ENCODE measurements around the gene MRPS10.

Gene MRPS10

DNA sequence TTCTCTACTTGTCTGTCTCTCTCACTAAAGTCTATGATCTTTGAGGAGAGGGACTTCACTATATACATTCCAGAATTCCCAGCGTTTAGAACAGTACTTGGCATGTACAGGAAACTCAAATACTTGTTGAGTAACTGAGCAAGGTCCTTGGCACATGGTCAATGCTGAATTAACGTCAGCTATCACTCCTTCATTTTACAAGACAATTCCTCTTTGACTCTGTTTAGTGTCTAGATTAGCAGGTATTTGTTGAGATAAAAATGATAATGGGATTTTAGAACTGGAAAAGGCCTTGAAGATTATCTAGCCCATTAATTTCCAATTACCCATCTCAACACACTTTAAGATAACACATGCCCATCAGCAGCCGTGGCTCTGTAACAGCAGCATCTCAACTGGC is 16.3 kb downstream of the MRPS10 start:
- FAIRE-seq: no peak
- TF ChIP-seq, protein P1, sequence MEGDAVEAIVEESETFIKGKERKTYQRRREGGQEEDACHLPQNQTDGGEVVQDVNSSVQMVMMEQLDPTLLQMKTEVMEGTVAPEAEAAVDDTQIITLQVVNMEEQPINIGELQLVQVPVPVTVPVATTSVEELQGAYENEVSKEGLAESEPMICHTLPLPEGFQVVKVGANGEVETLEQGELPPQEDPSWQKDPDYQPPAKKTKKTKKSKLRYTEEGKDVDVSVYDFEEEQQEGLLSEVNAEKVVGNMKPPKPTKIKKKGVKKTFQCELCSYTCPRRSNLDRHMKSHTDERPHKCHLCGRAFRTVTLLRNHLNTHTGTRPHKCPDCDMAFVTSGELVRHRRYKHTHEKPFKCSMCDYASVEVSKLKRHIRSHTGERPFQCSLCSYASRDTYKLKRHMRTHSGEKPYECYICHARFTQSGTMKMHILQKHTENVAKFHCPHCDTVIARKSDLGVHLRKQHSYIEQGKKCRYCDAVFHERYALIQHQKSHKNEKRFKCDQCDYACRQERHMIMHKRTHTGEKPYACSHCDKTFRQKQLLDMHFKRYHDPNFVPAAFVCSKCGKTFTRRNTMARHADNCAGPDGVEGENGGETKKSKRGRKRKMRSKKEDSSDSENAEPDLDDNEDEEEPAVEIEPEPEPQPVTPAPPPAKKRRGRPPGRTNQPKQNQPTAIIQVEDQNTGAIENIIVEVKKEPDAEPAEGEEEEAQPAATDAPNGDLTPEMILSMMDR (IDR thresholded peaks at IDR 0.05; ENCODE audit: insufficient read depth, missing control alignments): no peak

DNA sequence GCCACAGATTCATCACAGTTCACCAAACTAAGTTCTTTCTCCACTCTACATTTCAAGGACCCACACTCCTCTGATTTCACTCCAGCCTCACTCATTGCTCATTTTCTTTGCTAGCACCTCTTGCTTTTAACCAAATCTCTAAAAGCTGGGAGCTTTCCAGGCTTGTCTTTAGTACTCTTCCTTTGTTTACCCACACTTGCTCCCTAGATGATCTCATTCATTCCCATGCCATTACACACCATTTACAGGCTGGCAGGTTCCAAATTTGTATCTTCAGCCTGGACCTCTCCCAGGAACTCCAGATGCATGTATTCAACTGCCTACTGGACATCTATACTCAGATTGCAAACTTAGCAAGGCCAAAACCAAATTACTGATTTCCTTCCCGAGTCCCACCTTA is 17.6 kb downstream of the MRPS10 start:
- FAIRE-seq: no peak
- TF ChIP-seq, protein P1 (IDR thresholded peaks at IDR 0.05; ENCODE audit: insufficient read depth, missing control alignments): no peak
- DNase-seq (ENCODE audit: insufficient read length, low spot score): no peak

More for the DNA sequence above, 16.3 kb downstream of the MRPS10 start:
- DNase-seq (ENCODE audit: insufficient read length, low spot score): no peak

DNA sequence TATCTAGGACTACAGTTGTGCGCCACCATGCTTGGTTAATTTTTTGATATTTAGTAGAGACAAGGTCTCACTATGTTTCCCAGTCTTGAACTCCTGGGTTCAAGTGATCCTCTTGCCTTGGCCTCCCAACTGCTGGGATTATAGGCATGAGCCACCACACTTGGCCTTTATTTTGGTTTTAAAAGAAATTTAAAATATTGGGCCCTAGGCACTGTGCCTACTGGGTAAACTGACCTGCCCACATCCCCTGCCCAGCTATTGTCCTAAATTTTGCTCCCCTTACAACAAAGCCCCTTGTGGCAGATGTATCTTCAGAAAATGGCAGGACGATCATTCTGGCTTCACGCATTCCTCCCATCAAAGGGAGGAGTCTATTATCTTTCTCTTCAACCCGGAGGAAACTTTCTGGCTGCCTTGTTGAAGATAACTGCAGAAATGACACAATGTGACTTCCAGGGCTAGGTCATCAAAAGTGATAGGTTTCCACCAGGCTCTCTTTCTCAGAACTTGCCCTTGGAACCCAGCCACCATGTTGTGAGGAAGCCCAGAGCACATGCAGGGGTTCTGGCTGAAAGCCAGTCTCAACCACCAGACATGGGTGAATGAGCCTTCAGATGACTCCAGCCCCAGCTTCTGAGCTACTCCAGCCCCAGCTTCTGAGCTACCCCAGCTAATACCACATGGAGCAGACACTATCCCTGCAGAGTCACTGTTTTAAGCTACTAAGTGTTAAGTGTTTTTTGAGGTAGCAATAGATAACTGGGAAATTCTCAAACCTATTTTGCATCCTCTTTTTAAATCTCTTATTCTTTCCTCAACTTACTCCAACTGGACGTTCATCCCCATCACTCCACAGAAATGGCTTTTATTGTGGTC is 18.3 kb downstream of the MRPS10 start:
- DNase-seq (ENCODE audit: insufficient read length, low spot score): no peak
- no peak for FAIRE-seq
- TF ChIP-seq, protein P1 (IDR thresholded peaks at IDR 0.05; ENCODE audit: insufficient read depth, missing control alignments): no peak

DNA sequence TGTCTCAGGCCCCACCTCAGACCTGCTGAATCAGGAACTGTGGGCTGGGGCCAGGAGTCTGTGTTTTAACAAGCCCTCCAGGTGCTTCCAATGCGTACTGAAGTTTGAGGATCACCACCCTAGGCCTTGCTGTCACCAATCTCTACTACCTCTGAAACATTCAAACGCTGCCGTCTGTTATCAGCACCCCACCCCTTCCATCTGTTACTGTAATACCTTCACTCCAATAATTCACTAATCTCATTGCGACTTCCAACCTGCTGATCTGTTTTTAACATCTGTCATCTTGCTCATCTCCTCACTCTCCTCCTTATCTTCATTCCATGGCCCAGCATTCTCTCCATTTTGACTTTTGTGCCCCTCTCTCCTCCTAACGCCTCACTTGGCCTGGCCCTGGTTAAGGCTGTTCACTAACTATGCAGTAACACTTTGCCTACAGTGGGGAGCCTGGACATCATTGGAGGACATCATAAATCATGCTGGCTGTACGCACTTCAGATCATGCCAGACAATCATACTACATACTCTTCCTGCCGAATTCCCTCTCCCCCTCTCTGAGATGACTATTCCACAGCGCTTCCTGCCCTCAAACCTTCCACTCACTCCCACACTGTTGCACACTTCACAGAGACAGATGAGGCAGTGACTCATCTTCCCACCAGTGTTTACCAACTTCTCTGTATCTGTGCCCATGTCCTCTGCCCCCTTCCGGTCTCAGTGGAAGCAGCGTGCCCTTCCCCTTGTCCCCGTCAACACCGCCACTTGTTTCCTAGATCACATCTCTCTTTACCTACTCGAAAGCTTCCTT is 19.9 kb downstream of the MRPS10 start:
- DNase-seq (ENCODE audit: insufficient read length, low spot score) (peak; percentile 55), FAIRE-seq (peak; percentile 97)
- TF ChIP-seq, protein P1 (IDR thresholded peaks at IDR 0.05; ENCODE audit: insufficient read depth, missing control alignments): no peak

DNA sequence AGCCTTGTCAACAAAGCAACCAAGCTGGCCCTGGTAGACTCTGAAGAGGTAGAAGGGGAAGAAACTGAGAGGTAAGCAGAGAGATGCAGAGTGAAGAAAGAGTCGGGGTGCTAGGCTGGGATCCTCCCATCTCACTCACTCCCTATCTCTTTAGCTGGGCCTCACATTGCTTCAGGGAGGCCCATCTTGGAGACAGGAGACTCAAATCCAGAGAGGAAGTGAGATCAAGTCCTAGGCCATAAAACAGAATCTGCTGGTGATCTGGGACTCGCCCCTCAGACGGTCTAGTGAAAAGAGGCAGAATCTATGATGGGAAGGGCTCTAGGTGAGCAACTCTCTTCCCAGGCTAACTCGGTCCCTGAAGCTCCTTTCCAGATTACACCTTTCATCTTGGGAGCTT is 22.2 kb downstream of the MRPS10 start:
- DNase-seq (ENCODE audit: insufficient read length, low spot score) (no peak), FAIRE-seq (no peak)
- TF ChIP-seq, protein P1 (IDR thresholded peaks at IDR 0.05; ENCODE audit: insufficient read depth, missing control alignments): no peak

DNA sequence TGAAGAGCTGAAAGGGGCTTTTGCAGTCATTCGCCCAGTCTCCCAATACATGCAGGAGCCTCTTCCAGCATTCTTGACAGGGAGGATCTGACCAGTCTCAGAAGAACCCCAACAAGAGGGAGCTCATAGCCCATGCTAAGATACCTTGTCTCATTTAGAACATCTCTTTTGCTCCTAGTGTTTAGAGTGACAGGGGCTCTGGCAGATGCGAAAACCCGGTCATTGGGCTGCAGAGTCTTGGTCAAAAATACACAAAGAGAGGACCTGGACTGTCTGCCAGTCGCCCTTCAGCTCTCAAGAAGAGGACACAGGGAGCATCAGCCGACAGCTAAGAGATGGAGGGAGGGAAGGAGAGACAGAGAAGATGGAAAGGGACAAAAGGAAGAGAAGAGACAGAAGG is 23.6 kb downstream of the MRPS10 start:
- TF ChIP-seq, protein P1 (IDR thresholded peaks at IDR 0.05; ENCODE audit: insufficient read depth, missing control alignments): no peak
- no peak for DNase-seq (ENCODE audit: insufficient read length, low spot score)
- no peak for FAIRE-seq

Measured in D721Med (cell line).